HG03457 (cell line): ENCODE results near the gene FREY1.

Experiments
- ATAC-seq: cut with Tn5 transposase; IDR thresholded peaks from one replicate; pipeline ENCODE4 v1.9.1; 2021; ENCODE audit warnings: moderate number of reproducible peaks; ENCODE audit not compliant: unreplicated experiment

FREY1 gene

GRCh38 chr11:45896422-45896984 lies 10.6 kb downstream of the FREY1 start:
- no peak for ATAC-seq

GRCh38 chr11:45895553-45896259 lies 11.4 kb downstream of the FREY1 start:
- no peak for ATAC-seq

- ATAC-seq: no peak
Measured at GRCh38 chr11:45894555-45895247, 12.4 kb downstream of the FREY1 start.

DNA sequence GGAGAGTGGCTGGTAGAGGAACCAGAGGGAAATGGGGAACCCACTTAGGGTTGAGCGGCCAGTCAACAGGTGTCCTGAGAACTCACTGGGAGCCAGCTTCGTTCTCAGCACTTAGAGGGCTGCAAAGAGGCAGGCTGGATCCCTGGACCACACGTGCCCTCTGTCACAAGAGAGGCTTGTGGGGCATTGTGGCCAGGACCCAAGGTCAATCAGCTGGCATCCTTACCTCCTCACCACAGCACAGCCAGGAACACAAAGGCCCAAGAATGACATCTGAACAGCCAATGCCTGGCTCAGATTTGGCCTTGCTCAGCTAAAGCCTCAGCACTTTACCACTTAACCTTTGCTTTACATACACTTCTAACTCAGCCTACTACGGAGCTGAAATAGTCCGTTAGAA lies 14.2 kb downstream of the FREY1 start:
- no peak for ATAC-seq

DNA sequence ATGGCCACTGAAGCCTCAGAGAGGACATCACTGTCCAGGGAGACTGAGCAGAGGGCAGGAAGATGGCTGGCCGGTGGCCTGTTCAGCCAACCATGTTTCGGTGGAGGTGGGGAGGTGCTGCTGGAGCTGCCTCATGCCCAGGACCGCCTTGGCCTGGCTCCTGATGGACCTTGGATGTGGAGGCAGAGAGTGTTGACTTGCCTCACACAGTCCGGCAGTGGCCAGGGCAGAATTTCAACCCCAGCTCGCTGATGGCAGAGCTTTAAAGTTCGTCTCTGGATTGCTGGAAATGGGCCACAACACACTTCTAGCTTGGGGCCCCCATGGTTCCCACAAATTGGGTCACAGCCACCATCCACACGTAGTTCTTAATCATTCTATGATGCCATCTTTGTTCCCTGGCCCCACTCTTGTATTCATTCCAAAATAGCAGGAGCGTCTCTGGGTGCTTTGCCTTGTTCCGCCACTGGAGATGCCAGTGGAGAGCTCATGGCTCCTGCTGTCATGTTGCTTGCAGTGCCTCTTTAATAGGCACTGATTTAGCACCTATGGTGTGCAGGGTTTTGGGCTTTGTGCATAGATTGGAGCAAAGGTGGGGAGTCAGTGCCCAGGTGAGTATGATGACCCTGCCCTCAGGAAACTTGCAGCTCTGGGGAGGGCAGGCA lies 16.1 kb downstream of the FREY1 start:
- ATAC-seq: no peak

DNA sequence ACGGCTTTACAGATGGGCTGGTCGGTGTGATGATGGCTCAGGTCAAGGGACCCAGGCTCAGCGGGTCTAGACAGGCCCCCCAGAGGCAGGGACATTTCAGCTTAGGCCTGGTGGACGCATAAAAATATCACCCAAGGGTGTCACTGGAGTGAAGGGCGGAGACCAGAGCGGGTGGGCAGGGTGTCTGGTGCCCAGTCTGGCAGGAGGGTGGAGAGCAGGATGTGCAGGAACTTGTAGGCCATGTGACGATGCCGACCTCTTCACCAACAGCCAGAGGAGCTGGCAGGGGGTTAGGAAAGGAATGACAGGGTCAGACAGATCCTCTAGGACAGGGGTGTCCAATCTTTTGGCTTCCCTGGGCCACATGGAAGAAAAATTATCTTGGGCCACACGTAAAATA lies 17.1 kb downstream of the FREY1 start:
- no peak for ATAC-seq

DNA sequence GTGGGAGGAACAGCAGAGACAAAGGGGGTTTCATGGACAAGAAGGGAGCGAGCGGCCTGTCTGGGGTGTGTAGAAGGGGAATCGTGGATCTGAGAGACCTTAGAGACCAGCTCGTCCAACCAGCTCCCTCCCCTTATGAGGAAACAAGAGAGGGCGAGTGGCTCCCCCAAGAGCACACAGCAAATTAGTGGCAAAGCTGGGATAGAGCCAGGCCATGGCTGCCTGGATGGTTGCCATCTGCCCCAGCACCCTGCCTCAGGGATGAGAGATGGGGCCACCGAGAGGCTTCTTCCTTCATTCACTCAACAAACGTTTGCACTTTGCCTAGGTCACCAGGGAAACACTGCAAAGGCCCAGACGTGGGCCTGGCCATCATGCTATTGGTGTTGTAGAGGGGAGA lies 17.5 kb downstream of the FREY1 start:
- no peak for ATAC-seq

GRCh38 chr11:45887587-45887986 lies 19.5 kb downstream of the FREY1 start:
- ATAC-seq: no peak

- no peak for ATAC-seq
Measured at GRCh38 chr11:45886816-45887520, 20.1 kb downstream of the FREY1 start.

GRCh38 chr11:45885921-45886721 lies 20.9 kb downstream of the FREY1 start:
- ATAC-seq: no peak

DNA sequence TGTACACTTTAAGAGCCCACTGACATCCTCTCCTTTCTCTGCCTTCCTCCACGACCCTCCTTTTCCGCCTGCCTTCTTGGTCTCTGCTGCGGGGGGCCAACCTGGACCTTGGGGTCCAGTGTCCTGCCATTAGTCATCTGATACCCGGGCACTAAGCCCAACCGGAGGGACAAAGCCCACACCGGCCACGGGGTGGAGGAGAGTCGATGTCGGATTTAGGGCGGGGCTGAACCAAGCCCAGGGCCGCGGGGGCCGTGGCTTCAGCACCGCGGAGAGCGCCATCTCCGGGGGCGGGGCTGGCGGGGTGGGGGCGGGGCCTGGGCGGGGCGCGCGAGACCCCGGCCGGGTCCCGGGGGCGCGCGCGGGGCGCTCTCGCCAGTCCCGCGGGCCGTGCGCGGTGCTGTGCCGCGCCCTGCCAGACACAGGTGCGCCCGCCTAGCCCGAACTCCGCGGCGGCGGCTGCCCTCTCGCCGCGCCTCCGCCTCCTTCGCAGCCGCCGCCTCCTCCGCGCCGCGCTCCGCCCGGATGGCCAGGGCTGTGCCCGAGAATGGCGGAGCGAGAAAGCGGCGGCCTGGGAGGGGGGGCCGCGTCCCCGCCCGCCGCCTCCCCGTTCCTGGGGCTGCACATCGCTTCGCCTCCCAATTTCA lies 21.7 kb downstream of the FREY1 start, which contains the start of gene MAPK8IP1:
TSS of gene MAPK8IP1 (plus strand) at position 378 of the 647 bp plus-strand sequence. CDS start at position 548, 170 bp downstream.
- no peak for ATAC-seq

- ATAC-seq: no peak
Measured at GRCh38 chr11:45884596-45885185, 22.4 kb downstream of the FREY1 start.

GRCh38 chr11:45881708-45882368 lies 25.2 kb downstream of the FREY1 start:
- no peak for ATAC-seq

- ATAC-seq: no peak
Measured at GRCh38 chr11:45880772-45881570, 26.1 kb downstream of the FREY1 start.

GRCh38 chr11:45879803-45880686 lies 27.0 kb downstream of the FREY1 start:
- no peak for ATAC-seq

DNA sequence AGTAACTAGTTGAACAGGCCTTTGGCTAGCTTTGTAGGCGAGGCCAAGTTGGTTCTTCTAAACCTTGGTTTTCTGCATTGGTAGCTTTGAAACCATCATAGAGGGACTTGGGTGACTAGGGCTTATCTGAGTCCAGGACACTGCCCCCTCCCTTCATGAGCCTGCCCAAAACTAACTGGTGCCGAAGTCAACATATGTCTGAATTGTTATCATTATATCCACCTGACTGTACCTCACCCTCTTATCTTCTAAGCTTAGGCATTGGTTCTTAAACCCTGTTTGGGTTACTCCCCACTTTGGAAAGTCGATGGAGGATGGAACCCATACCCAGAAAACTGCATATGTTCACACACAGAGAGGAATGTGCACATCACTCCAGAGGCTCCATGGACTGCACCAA lies 29.2 kb downstream of the FREY1 start:
- no peak for ATAC-seq

DNA sequence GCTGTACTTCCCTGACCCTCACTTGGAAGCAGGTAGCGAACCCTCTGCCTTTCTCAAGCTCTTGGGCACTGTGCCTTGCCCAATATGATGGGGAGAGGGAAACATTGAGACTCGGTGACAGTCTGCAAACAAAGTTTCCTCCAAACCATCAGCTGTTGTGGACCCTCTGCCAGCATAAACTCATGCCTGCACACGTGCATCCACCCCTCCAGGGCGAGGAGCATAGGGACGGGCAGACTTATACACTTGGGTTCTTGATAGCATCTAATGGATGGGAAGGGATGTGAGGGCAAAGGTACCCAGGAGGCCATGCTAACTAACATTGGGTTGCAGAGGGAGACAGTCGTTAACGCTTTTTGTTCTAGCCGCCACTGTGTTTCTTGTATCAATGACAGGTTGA lies 29.9 kb downstream of the FREY1 start:
- ATAC-seq: no peak
